ENCODE data around the gene OR2T35.

DNA sequence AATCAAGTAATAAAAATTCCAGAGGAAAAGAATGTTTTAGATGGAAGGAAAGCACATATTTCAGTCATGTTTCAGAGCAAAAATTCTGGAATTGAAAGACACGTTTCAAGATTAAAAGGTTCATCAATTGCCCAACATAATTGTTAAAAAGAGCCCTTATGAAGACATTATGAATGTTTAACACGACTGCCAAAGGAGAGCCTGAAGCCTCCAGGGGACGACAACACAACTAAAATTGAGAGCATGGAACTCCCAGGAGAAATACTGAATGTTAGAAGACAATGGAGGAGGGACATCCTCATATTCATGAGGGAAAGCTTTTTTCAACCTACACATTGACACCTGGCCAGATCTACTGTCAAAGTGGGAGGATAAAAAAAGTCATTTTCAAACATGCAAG is 26.2 kb downstream of the OR2T35 start:
- no peak for TF ChIP-seq RBM22 (optimal IDR thresholded peaks at IDR 0.05; ENCODE audit: low read length)
- no peak for TF ChIP-seq ATF7 (IDR thresholded peaks at IDR 0.05)
- no peak for TF ChIP-seq ATF7 (CRISPR knock-in tag; IDR thresholded peaks at IDR 0.05)
- TF ChIP-seq, protein P1, sequence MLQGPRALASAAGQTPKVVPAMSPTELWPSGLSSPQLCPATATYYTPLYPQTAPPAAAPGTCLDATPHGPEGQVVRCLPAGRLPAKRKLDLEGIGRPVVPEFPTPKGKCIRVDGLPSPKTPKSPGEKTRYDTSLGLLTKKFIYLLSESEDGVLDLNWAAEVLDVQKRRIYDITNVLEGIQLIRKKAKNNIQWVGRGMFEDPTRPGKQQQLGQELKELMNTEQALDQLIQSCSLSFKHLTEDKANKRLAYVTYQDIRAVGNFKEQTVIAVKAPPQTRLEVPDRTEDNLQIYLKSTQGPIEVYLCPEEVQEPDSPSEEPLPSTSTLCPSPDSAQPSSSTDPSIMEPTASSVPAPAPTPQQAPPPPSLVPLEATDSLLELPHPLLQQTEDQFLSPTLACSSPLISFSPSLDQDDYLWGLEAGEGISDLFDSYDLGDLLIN (CRISPR knock-in tag; IDR thresholded peaks at IDR 0.05; ENCODE audit: borderline replicate concordance), result no peak
- TF ChIP-seq SRF (IDR thresholded peaks at IDR 0.05; ENCODE audit: low read depth, low read length), result no peak
- TF ChIP-seq FIP1L1 (IDR thresholded peaks at IDR 0.05; ENCODE audit: borderline replicate concordance, insufficient read depth, low read depth, low read length), result no peak
- no peak for TF ChIP-seq CBFB (CRISPR knock-in tag; IDR thresholded peaks at IDR 0.05)
- no peak for TF ChIP-seq POLR2AphosphoS5 (IDR thresholded peaks at IDR 0.05; ENCODE audit: low read depth, low read length)
- no peak for TF ChIP-seq NFRKB (IDR thresholded peaks at IDR 0.05)
- no peak for TF ChIP-seq RAD21 (CRISPR knock-in tag; IDR thresholded peaks at IDR 0.05)
- no peak for TF ChIP-seq SIX4 (CRISPR knock-in tag; IDR thresholded peaks at IDR 0.05)
- no peak for TF ChIP-seq THAP11 (CRISPR knock-in tag; IDR thresholded peaks at IDR 0.05)
- TF ChIP-seq RFX5 (IDR thresholded peaks at IDR 0.05; ENCODE audit: low read depth, low read length), result no peak
- TF ChIP-seq ZNF564 (CRISPR knock-in tag; IDR thresholded peaks at IDR 0.05), result no peak
